Activated CD4-positive, alpha-beta T cell treated with anti-CD3 and anti-CD28 coated beads, Interleukin-2, amount 50 U/mL, for 1 hour (primary cell): ENCODE data around the gene PLA2R1.

ENCODE experiments used
- DNase-seq: peaks from one replicate; pipeline ENCODE4 v3.0.0-alpha.2; 2020

The PLA2R1 gene

GRCh38 chr2:160062292-160063005 lies at the start of gene PLA2R1:
PLA2R1 (minus strand) TSS chr2:160062615; CDS start chr2:160062403, 212 bp downstream.
- no peak for DNase-seq

GRCh38 chr2:160110674-160111239 lies 48.3 kb upstream of the PLA2R1 start:
- no peak for DNase-seq

GRCh38 chr2:160109939-160110673 lies 47.7 kb upstream of the PLA2R1 start:
- peak; percentile 43 for DNase-seq

- no peak for DNase-seq
These were observed 46.8 kb upstream of the PLA2R1 start for GRCh38 chr2:160109243-160109642.

GRCh38 chr2:160108646-160109045 lies 46.2 kb upstream of the PLA2R1 start:
- DNase-seq, result no peak

GRCh38 chr2:160105366-160105765 lies 43.0 kb upstream of the PLA2R1 start:
- no peak for DNase-seq

GRCh38 chr2:160104115-160104514 lies 41.7 kb upstream of the PLA2R1 start:
- no peak for DNase-seq

- DNase-seq, result no peak
These were observed 34.9 kb upstream of the PLA2R1 start for GRCh38 chr2:160097326-160097725.

GRCh38 chr2:160096409-160096808 lies 34.0 kb upstream of the PLA2R1 start:
- no peak for DNase-seq

GRCh38 chr2:160092445-160092844 lies 30.0 kb upstream of the PLA2R1 start:
- DNase-seq, result no peak

GRCh38 chr2:160091381-160091780 lies 29.0 kb upstream of the PLA2R1 start:
- DNase-seq, result no peak

GRCh38 chr2:160087854-160088745 lies 25.7 kb upstream of the PLA2R1 start:
- DNase-seq, result no peak

- DNase-seq, result no peak
These were observed 23.2 kb upstream of the PLA2R1 start for GRCh38 chr2:160085662-160086061.

- DNase-seq, result no peak
These were observed 15.7 kb upstream of the PLA2R1 start for GRCh38 chr2:160077912-160078810.

- DNase-seq, result no peak
These were observed 14.5 kb upstream of the PLA2R1 start for GRCh38 chr2:160076914-160077313.

GRCh38 chr2:160076241-160076640 lies 13.8 kb upstream of the PLA2R1 start:
- no peak for DNase-seq

- no peak for DNase-seq
These were observed 12.8 kb upstream of the PLA2R1 start for GRCh38 chr2:160075171-160075570.

GRCh38 chr2:160073284-160073888 lies 11.0 kb upstream of the PLA2R1 start:
- no peak for DNase-seq

GRCh38 chr2:160068906-160069305 lies 6.5 kb upstream of the PLA2R1 start:
- no peak for DNase-seq

GRCh38 chr2:160064916-160065315 lies 2.5 kb upstream of the PLA2R1 start:
- DNase-seq, result no peak

GRCh38 chr2:160063879-160064612 lies 1.6 kb upstream of the PLA2R1 start:
- no peak for DNase-seq
